ENCODE data around the gene DOCK7. TPM values are rescaled to one million over a fixed set of nuclear protein-coding genes. Genes with fewer than 3 reads are reported as not detected.

Gene DOCK7
- total and polyA plus RNA-seq, 2 of the 8 experiments (the other 6 are each of a cell fraction or from before 2014, with no cell fraction given): 10.2 to 33.7 TPM

- TF ChIP-seq ZNF274 (IDR thresholded peaks at IDR 0.05; ENCODE audit: borderline replicate concordance, extremely low read depth, low read length): no peak
- TF ChIP-seq HDAC6 (IDR thresholded peaks at IDR 0.05; ENCODE audit: low read depth, low read length): no peak
- TF ChIP-seq EGR1 (IDR thresholded peaks at IDR 0.05; ENCODE audit: borderline replicate concordance, low read depth, low read length): no peak
These were observed 1.4 kb downstream of the DOCK7 start (continued) for GRCh38 chr1:62686822-62687221.

Data from H1 (cell line).